HUES6 (cell line): ENCODE measurements around the gene DUSP3.

Experiments
- H3K27ac ChIP-seq: 2 replicates; pipeline ENCODE4 v1.7.0; 2013; ENCODE audit warnings: low read depth, mild to moderate bottlenecking, low read length, inconsistent platforms
- H3K27me3 ChIP-seq: 2 replicates; pipeline ENCODE4 v1.6.1; 2013; ENCODE audit warnings: low read length; ENCODE audit not compliant: control insufficient read depth, insufficient read depth
- H3K36me3 ChIP-seq: 2 replicates; pipeline ENCODE4 v1.6.1; 2013; ENCODE audit warnings: low read length; ENCODE audit not compliant: control insufficient read depth, insufficient read depth
- H3K4me1 ChIP-seq: 2 replicates; pipeline ENCODE4 v1.6.1; 2013; ENCODE audit warnings: low read length; ENCODE audit not compliant: control insufficient read depth, insufficient read depth
- H3K4me3 ChIP-seq: 2 replicates; pipeline ENCODE4 v1.5.1; 2013; ENCODE audit warnings: low read depth, low read length
- H3K9ac ChIP-seq: one replicate; pipeline ENCODE4 v1.6.1; 2013; ENCODE audit warnings: mild to moderate bottlenecking, low read length
- H3K9me3 ChIP-seq: 2 replicates; pipeline ENCODE4 v1.6.1; 2013; ENCODE audit warnings: low read depth, low read length; ENCODE audit not compliant: control insufficient read depth, insufficient read depth

Gene DUSP3

GRCh38 chr17:43814714-43815113 is 35.9 kb upstream of the DUSP3 start:
- Histone ChIP-seq H3K27ac (no peak overlapping the region), H3K9me3 (no peaks in the 10 kb centered on the region), H3K36me3 (peaks cover 22% of the 10 kb centered on the region; the same call in 1 of the 2 replicates), H3K9ac (no peak overlapping the region), H3K27me3 (no peaks in the 10 kb centered on the region), H3K4me3 (no peak overlapping the region), H3K4me1 (peaks cover 9% of the 10 kb centered on the region)

DNA sequence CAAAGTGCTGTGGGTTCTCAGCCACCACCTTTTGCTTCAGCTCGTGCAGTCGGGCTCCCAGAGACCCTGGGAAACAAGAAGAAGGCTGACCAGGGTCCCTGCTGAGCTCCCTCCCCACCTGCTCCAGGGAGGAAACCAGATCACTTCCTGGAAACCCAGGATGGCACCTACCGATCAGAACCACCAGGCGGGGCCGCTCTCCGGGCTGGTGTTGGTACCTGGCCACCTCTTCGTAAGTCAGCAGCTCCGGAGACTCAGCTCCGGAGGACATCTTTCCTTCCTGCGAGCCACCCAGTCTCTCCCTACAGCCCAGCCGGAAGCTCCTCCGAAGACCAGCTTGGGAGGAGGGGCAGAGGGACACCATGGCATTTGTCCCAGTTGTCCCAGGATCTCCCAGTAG is 35.2 kb upstream of the DUSP3 start:
- Histone ChIP-seq H3K36me3 (peaks cover 21% of the 10 kb centered on the region; the same call in 1 of the 2 replicates), H3K27ac (no peak overlapping the region), H3K9ac (no peak overlapping the region), H3K9me3 (no peaks in the 10 kb centered on the region), H3K4me3 (no peak overlapping the region), H3K27me3 (no peaks in the 10 kb centered on the region), H3K4me1 (peaks cover 9% of the 10 kb centered on the region)

GRCh38 chr17:43813386-43813785 is 34.6 kb upstream of the DUSP3 start:
- H3K9ac ChIP-seq = no peak overlapping the region
- no peak overlapping the region for H3K4me3 ChIP-seq
- no peaks in the 10 kb centered on the region for H3K27me3 ChIP-seq
- H3K27ac ChIP-seq = no peak overlapping the region
- H3K9me3 ChIP-seq = no peaks in the 10 kb centered on the region
- peaks cover 22% of the 10 kb centered on the region; the same call in 1 of the 2 replicates for H3K36me3 ChIP-seq
- H3K4me1 ChIP-seq = peaks cover 9% of the 10 kb centered on the region

GRCh38 chr17:43812396-43813265 is 33.9 kb upstream of the DUSP3 start:
- peaks cover 23% of the 10 kb centered on the region; the same call in 1 of the 2 replicates for H3K36me3 ChIP-seq
- H3K4me1 ChIP-seq = peaks cover 9% of the 10 kb centered on the region
- H3K4me3 ChIP-seq = no peak overlapping the region
- no peak overlapping the region for H3K9ac ChIP-seq
- no peaks in the 10 kb centered on the region for H3K27me3 ChIP-seq
- H3K27ac ChIP-seq = no peak overlapping the region
- H3K9me3 ChIP-seq = no peaks in the 10 kb centered on the region

- Histone ChIP-seq H3K27me3 (no peaks in the 10 kb centered on the region), H3K9me3 (no peaks in the 10 kb centered on the region), H3K9ac (no peak overlapping the region), H3K27ac (no peak overlapping the region), H3K4me1 (peaks cover 9% of the 10 kb centered on the region), H3K36me3 (peaks cover 23% of the 10 kb centered on the region; the same call in 1 of the 2 replicates), H3K4me3 (no peak overlapping the region)
These were observed 32.0 kb upstream of the DUSP3 start for GRCh38 chr17:43810823-43811222.

DNA sequence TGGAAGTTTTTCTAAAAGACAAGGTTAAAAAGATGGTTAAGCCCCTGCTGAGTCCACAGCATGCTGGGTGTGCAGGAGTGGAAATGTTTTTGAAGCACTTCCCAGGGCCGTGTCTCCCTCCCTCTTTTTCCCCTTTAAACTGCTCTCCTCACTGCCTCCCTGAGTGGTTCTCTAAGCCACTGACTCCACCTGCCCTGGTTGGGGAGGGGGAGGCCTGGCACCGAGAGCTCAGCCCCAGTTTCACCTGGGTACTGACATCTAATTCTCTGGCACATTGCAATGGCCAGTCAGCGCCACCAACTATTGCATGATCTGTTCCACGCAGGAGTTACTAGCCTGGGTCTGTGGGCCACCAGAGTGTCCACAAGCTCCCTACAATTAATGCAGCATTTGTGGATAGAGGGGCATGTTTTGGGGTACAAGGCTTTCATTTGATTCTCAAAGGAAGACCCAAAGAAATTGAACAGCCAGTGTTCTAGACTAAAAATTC is 31.5 kb upstream of the DUSP3 start:
- Histone ChIP-seq H3K36me3 (peaks cover 23% of the 10 kb centered on the region; the same call in 1 of the 2 replicates), H3K9ac (no peak overlapping the region), H3K27me3 (no peaks in the 10 kb centered on the region), H3K4me1 (peaks cover 9% of the 10 kb centered on the region), H3K4me3 (no peak overlapping the region), H3K27ac (no peak overlapping the region), H3K9me3 (no peaks in the 10 kb centered on the region)

- H3K4me1 ChIP-seq = peaks cover 13% of the 10 kb centered on the region
- no peak overlapping the region for H3K4me3 ChIP-seq
- no peaks in the 10 kb centered on the region for H3K9me3 ChIP-seq
- peaks cover 16% of the 10 kb centered on the region; the same call in 1 of the 2 replicates for H3K36me3 ChIP-seq
- no peak overlapping the region for H3K9ac ChIP-seq
- no peak overlapping the region for H3K27ac ChIP-seq
- H3K27me3 ChIP-seq = no peaks in the 10 kb centered on the region
These were observed 30.3 kb upstream of the DUSP3 start for GRCh38 chr17:43809121-43809520.

DNA sequence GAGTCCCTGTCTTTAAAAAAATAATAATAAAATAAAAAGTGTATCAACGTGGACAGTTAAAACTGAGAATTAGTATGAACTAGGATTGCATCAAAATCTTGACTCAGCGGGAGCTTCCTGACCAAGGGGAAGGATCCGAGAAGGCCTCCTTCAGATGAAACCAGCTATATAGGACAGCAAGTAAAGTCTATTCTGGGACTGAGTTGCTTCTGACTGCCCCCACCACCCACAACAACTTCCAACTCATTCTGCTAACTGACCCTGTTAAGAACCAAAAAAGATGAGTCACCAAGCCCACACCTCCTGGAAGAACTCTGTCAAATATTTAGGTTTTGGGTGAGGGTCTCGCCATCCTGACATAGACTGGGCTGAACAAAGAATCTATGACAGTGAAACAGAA is 29.3 kb upstream of the DUSP3 start:
- H3K27me3 ChIP-seq = no peaks in the 10 kb centered on the region
- no peak overlapping the region for H3K4me3 ChIP-seq
- H3K4me1 ChIP-seq = peaks cover 17% of the 10 kb centered on the region
- H3K27ac ChIP-seq = no peak overlapping the region
- no peak overlapping the region for H3K9ac ChIP-seq
- peaks cover 7% of the 10 kb centered on the region; the same call in 1 of the 2 replicates for H3K36me3 ChIP-seq
- H3K9me3 ChIP-seq = no peaks in the 10 kb centered on the region

DNA sequence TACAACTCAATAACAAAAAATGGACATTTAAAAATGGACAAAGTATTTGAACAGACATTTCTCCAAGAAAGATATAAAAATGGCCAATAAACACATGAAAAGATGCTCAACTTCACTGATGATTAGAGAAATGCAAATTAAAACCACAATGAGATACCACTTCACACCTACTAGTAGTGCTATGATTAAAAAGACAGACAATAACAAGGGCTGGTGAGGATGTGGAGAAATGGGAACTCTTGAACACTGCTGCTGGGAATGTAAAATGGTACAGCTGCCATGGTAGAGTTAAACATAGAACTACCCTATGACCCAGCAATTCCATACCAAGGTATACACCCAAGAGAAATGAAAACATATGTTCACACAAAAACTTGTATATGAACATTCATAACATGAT is 26.3 kb upstream of the DUSP3 start:
- H3K4me1 ChIP-seq = peaks cover 30% of the 10 kb centered on the region
- H3K4me3 ChIP-seq = no peak overlapping the region
- H3K36me3 ChIP-seq = peaks cover 7% of the 10 kb centered on the region; the same call in 1 of the 2 replicates
- H3K9ac ChIP-seq = no peak overlapping the region
- H3K27ac ChIP-seq = no peak overlapping the region
- no peaks in the 10 kb centered on the region for H3K9me3 ChIP-seq
- no peaks in the 10 kb centered on the region for H3K27me3 ChIP-seq

DNA sequence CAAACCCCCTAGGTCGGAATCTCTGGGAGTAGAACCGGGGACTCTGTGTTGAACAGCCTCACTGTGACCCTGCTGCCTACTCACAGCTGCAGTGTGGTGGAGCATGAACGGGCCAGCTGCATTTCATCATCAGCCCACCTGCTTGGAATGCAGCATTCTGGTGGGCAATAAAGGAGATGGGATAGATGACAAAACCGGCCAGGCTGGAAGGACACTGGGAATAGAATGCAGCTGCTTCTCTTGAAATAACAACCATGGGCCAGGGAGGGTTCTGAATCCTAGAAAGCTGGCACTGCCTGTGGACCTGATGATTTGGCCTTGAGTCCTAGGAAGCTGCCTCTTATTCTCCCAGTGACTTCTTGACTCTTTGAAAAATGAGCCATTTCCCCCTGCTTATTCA is 25.0 kb upstream of the DUSP3 start:
- 0 out of 2 replicates have a peak, but pooled peaks cover 2% of the 10 kb centered on the region for H3K9me3 ChIP-seq
- H3K4me1 ChIP-seq = peaks cover 30% of the 10 kb centered on the region
- no peaks in the 10 kb centered on the region for H3K27me3 ChIP-seq
- H3K4me3 ChIP-seq = no peak overlapping the region; the same call in 1 of the 2 replicates
- H3K9ac ChIP-seq = peak overlapping the region; percentile 47
- peaks cover 4% of the 10 kb centered on the region; the same call in 1 of the 2 replicates for H3K36me3 ChIP-seq
- H3K27ac ChIP-seq = peak overlapping the region; percentile 6; the same call in 1 of the 2 replicates

GRCh38 chr17:43801844-43802243 is 23.1 kb upstream of the DUSP3 start:
- Histone ChIP-seq H3K27me3 (no peaks in the 10 kb centered on the region), H3K9ac (no peak overlapping the region), H3K4me3 (no peak overlapping the region), H3K4me1 (peaks cover 30% of the 10 kb centered on the region), H3K9me3 (peaks cover 6% of the 10 kb centered on the region), H3K36me3 (no peaks in the 10 kb centered on the region), H3K27ac (no peak overlapping the region)
